Measurements from ENCODE around the gene KRTAP19-7.

KRTAP19-7 gene, protein sequence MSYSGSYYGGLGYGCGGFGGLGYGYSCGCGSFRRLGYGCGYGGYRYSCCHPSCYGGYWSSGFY

DNA sequence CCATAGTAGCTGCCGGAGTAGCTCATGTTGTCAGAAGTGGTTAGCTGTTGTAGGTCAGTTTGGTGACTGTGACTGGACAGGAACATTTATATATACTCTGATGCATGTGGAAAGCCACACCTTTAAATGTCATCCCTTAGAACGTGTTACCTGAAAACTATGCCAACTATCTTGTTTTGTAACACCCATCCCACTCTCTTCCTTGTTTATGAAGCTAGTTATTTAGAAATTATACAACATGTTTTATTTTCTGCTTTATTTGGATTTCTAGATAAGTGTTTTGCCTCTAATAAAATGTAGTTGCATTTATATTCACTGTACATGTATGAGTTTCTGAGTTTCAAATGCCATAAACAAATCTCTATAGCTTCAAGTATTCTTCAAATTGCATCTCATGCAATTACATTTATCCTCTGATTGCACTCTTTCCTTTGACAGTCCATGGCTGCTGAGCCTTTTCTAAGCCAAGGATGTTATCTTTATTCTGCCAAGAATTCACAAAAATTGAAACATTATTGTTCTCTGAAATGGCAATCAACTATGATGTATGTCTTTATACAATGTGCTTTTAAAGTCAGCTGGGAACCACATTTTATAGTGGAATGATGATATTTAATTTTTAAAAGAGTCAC lies at the start of gene KRTAP19-7:
KRTAP19-7 (minus strand) TSS at position 51 of the 632 bp plus-strand sequence; CDS start at position 26, 25 bp downstream.
- H3K4me3 ChIP-seq (replicated peaks; ENCODE audit: low read depth, low read length): no peak within 1 kb of the TSS
- TF ChIP-seq, protein P1, sequence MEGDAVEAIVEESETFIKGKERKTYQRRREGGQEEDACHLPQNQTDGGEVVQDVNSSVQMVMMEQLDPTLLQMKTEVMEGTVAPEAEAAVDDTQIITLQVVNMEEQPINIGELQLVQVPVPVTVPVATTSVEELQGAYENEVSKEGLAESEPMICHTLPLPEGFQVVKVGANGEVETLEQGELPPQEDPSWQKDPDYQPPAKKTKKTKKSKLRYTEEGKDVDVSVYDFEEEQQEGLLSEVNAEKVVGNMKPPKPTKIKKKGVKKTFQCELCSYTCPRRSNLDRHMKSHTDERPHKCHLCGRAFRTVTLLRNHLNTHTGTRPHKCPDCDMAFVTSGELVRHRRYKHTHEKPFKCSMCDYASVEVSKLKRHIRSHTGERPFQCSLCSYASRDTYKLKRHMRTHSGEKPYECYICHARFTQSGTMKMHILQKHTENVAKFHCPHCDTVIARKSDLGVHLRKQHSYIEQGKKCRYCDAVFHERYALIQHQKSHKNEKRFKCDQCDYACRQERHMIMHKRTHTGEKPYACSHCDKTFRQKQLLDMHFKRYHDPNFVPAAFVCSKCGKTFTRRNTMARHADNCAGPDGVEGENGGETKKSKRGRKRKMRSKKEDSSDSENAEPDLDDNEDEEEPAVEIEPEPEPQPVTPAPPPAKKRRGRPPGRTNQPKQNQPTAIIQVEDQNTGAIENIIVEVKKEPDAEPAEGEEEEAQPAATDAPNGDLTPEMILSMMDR (IDR thresholded peaks at IDR 0.05; ENCODE audit: low read length, missing control alignments): no peak
- no peak for DNase-seq (ENCODE audit: low read depth)

DNA sequence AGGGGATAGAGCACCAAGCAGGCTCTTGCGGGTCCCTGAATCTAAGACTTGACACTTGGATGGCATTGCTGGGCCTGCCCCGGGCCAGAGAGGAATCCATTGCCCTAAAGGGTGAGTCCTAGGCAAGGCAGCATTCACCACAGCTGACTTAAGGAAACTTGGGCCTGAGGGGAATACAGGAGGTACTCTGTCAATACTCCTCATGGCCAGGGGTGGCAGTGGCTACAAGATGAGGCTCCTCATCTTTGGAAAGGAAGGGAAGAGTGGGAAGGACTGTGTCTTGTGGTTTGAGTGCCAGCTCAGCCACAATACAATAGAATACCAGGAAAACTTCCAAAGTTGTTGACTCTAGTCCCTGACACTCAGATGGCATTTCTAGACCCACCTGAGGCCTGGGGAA lies 44.9 kb upstream of the KRTAP19-7 start:
- H3K4me3 ChIP-seq (replicated peaks; ENCODE audit: low read depth, low read length): no peak overlapping the region
- TF ChIP-seq, protein P1 (IDR thresholded peaks at IDR 0.05; ENCODE audit: low read length, missing control alignments): no peak
- no peak for DNase-seq (ENCODE audit: low read depth)

DNA sequence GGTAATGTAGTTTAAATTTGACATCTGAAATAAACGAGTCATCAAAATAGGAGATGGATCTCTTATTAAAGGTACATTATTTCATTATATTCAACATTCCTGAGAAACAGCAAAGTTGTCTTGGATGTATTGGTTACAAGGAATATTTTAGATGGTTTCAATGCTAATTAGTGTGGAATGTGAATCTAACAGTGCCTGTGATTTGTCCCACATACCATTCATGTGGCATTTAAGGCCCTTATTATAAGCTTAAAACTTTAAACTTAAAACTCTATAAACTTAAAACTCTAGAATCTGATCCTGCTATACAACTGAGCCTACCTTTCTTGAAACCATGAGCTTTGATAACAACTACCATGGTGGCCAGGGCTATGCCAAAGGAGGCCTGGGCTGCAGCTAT lies 39.7 kb upstream of the KRTAP19-7 start, which contains the start of gene KRTAP22-1:
KRTAP22-1 (plus strand) TSS at position 301 of the 400 bp plus-strand sequence.
- DNase-seq (ENCODE audit: low read depth): no peak
- TF ChIP-seq, protein P1 (IDR thresholded peaks at IDR 0.05; ENCODE audit: low read length, missing control alignments): no peak
- H3K4me3 ChIP-seq (replicated peaks; ENCODE audit: low read depth, low read length): no peak within 1 kb of the TSS

DNA sequence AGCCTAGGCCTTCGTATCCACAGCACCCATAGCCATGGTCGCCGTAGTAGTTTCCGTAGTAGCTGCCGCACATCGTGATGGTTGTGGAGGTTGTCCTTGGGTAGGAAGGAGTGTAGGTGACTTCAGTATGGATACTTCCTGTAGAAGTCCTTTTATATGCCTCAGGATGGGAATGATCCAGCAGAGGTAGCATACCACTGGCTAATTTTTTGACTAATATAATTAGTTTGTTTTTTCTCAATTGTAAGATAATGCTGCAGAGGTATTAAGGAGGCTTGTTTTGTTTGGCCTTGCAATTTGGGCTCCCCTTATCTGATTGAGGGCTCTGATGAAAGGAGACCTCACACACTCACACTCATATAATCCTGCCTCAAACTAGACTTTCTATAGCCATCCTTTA lies 37.7 kb upstream of the KRTAP19-7 start, which contains the start of gene KRTAP6-2:
KRTAP6-2 (minus strand) TSS at position 101 of the 400 bp plus-strand sequence; CDS start at position 73, 28 bp downstream.
- no peak for DNase-seq (ENCODE audit: low read depth)
- TF ChIP-seq, protein P1 (IDR thresholded peaks at IDR 0.05; ENCODE audit: low read length, missing control alignments): no peak
- no peak within 1 kb of the TSS for H3K4me3 ChIP-seq (replicated peaks; ENCODE audit: low read depth, low read length)

DNA sequence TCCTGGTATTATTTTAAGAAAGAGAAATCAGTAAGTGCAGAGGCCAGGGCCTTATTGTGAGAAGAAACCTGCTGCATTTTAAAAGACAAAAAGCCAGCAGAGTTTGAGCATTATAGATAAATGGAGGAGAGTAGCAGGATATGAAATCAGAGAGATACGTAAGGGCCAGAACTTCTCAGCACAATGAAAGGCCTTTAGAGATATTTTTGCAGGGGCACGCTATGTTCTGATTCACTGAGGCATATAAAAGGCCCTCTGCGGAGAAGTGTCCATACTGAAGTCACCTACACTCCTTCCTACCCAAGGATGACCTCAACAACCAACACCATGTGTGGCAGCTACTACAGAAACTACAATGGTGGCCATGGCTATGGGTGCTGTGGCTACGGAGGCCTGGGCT lies 31.0 kb upstream of the KRTAP19-7 start, which contains the start of gene KRTAP6-3:
KRTAP6-3 (plus strand) TSS at position 301 of the 400 bp plus-strand sequence; CDS start at position 307, 6 bp downstream.
- DNase-seq (ENCODE audit: low read depth): no peak
- TF ChIP-seq, protein P1 (IDR thresholded peaks at IDR 0.05; ENCODE audit: low read length, missing control alignments): no peak
- H3K4me3 ChIP-seq (replicated peaks; ENCODE audit: low read depth, low read length): no peak within 1 kb of the TSS

DNA sequence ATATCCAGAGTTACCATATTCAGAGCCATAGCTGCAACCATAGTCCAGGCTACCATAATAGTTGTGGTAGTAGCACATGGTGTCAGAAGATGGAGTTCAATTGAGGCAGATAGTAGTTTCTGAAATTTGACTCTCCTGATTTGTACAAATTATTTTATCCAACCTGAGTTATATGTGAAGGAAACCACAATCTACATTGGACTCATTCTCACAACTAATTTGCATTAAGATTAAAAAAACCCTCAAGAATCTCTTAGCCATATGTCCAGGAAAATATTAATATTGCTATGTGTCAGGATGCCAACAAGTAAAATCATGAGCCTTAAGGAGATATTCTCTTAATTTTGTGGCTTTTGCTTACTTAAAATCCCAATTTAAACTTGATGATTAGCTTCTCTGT lies 29.2 kb upstream of the KRTAP19-7 start, which contains the start of gene KRTAP22-2:
KRTAP22-2 (minus strand) TSS at position 101 of the 400 bp plus-strand sequence.
- TF ChIP-seq, protein P1 (IDR thresholded peaks at IDR 0.05; ENCODE audit: low read length, missing control alignments): no peak
- H3K4me3 ChIP-seq (replicated peaks; ENCODE audit: low read depth, low read length): no peak within 1 kb of the TSS
- no peak for DNase-seq (ENCODE audit: low read depth)

Measured in fibroblast of pulmonary artery (primary cell).